Keratinocyte (primary cell): ENCODE measurements around the gene SIGLEC15. TPM values are rescaled to one million over a fixed set of nuclear protein-coding genes. Genes with fewer than 3 reads are reported as not detected.

Experiments used
- DNase-seq: peaks from one replicate; pipeline ENCODE4 v3.0.0-alpha.2; 2011; ENCODE audit warnings: low read depth, missing footprints, low spot score
- FAIRE-seq: peaks from 2 replicates; lab custom pipeline; 2011; peaks lifted over from hg19 to GRCh38; lab: Jason Lieb, UNC
- H2AFZ ChIP-seq: 2 replicates; pipeline ENCODE4 v1.6.0; 2012; ENCODE audit warnings: low read length, control low read depth, inconsistent platforms; ENCODE audit not compliant: control insufficient read depth
- H3K27ac ChIP-seq: 2 replicates; pipeline ENCODE4 v1.5.1; 2011; ENCODE audit warnings: low read length; ENCODE audit not compliant: control insufficient read depth, insufficient read depth
- H3K27me3 ChIP-seq: 3 replicates; pipeline ENCODE4 v1.6.0; 2011; ENCODE audit warnings: low read length; ENCODE audit not compliant: control insufficient read depth, insufficient read depth; ENCODE audit errors: extremely low read depth
- H3K36me3 ChIP-seq, 2 experiments: 2 replicates in 1 of 2; 3 replicates in 1 of 2; pipeline ENCODE4 v1.5.1; 2011; ENCODE audit warnings: low read length in 2 of 2, mild to moderate bottlenecking in 1 of 2; ENCODE audit not compliant: control insufficient read depth in 2 of 2, insufficient read depth in 2 of 2; ENCODE audit errors: extremely low read depth in 1 of 2
- H3K4me1 ChIP-seq: 3 replicates; pipeline ENCODE4 v1.5.1; 2011; ENCODE audit warnings: low read length; ENCODE audit not compliant: control insufficient read depth, insufficient read depth; ENCODE audit errors: extremely low read depth
- H3K4me2 ChIP-seq: 3 replicates; pipeline ENCODE4 v1.6.0; 2011; ENCODE audit warnings: low read depth, low read length; ENCODE audit not compliant: control insufficient read depth, insufficient read depth; ENCODE audit errors: extremely low read depth
- H3K4me3 ChIP-seq, 3 experiments: fragments of 200-600 bp in 1 of 3; sonication (generic) in 1 of 3; 2 replicates in 2 of 3; 3 replicates in 1 of 3; pipeline ENCODE4 v1.5.1; 2011 to 2016; ENCODE audit warnings: low read length in 3 of 3, mild to moderate bottlenecking in 3 of 3, control low read depth in 2 of 3, inconsistent platforms in 1 of 3, low read depth in 1 of 3, mixed read lengths in 1 of 3, mixed run types in 1 of 3, moderate library complexity in 1 of 3; ENCODE audit not compliant: control insufficient read depth in 2 of 3, insufficient read depth in 2 of 3; ENCODE audit errors: extremely low read depth in 1 of 3
- H3K79me2 ChIP-seq: 2 replicates; pipeline ENCODE4 v1.6.0; 2012; ENCODE audit warnings: low read length; ENCODE audit not compliant: control insufficient read depth, insufficient read depth
- H3K9ac ChIP-seq: 3 replicates; pipeline ENCODE4 v1.6.0; 2011; ENCODE audit warnings: low read length; ENCODE audit not compliant: control insufficient read depth, insufficient read depth; ENCODE audit errors: extremely low read depth
- H3K9me1 ChIP-seq: 3 replicates; pipeline ENCODE4 v1.6.0; 2011; ENCODE audit warnings: low read length; ENCODE audit not compliant: control insufficient read depth, insufficient read depth; ENCODE audit errors: extremely low read depth
- H3K9me3 ChIP-seq: 2 replicates; pipeline ENCODE4 v1.5.1; 2012; ENCODE audit warnings: low read depth, low read length; ENCODE audit not compliant: control insufficient read depth
- H4K20me1 ChIP-seq: 3 replicates; pipeline ENCODE4 v1.6.0; 2011; ENCODE audit warnings: low read length; ENCODE audit not compliant: control insufficient read depth, insufficient read depth; ENCODE audit errors: extremely low read depth
- CTCF ChIP-seq, 3 experiments: IDR thresholded peaks in 1 of 3; conservative IDR thresholded peaks in 1 of 3; optimal IDR thresholded peaks in 1 of 3; 2 replicates in 2 of 3; 3 replicates in 1 of 3; pipeline versions ENCODE3 to v1.5.1; 2011; ENCODE audit warnings: low read length in 3 of 3, mild to moderate bottlenecking in 3 of 3, moderate library complexity in 2 of 3, control low read depth in 1 of 3, inconsistent platforms in 1 of 3; ENCODE audit not compliant: insufficient read depth in 2 of 3; ENCODE audit errors: extremely low read depth in 1 of 3
- EZH2 ChIP-seq: IDR thresholded peaks from one replicate; pipeline ENCODE4 v1.6.1; 2012; ENCODE audit warnings: inconsistent platforms, mild to moderate bottlenecking, low read length, moderate library complexity
- dilution Hi-C: fragments of 300-500 bp; cut with MboI; formaldehyde crosslinking; loops from one replicate; pipeline ENCODE4 v1.7.0; 2020; ENCODE audit warnings: low sequenced_read_pairs; ENCODE audit not compliant: extremely low pct_ligation_motif_present
- polyA plus RNA-seq, 5 experiments: library from polyadenylated mRNA; depleted of rRNA in 3 of 5; stranded (reverse) in 3 of 5; stranded (forward) in 1 of 5; unstranded in 1 of 5; fragments of >200 nt; gene quantifications; 1 replicate in 1 of 5; 2 replicates in 3 of 5; 3 replicates in 1 of 5; pipeline versions ENCODE4 v1.2.1 to v1.2.3, GENCODE V29; 2011 to 2012; ENCODE audit warnings: missing spikeins in 2 of 5, low read depth in 1 of 5, low replicate concordance in 1 of 5

SIGLEC15 gene
- polyA plus RNA-seq, 1 donor (not counting 4 experiments of a cell fraction or from before 2014, with no cell fraction given), result not detected

DNA sequence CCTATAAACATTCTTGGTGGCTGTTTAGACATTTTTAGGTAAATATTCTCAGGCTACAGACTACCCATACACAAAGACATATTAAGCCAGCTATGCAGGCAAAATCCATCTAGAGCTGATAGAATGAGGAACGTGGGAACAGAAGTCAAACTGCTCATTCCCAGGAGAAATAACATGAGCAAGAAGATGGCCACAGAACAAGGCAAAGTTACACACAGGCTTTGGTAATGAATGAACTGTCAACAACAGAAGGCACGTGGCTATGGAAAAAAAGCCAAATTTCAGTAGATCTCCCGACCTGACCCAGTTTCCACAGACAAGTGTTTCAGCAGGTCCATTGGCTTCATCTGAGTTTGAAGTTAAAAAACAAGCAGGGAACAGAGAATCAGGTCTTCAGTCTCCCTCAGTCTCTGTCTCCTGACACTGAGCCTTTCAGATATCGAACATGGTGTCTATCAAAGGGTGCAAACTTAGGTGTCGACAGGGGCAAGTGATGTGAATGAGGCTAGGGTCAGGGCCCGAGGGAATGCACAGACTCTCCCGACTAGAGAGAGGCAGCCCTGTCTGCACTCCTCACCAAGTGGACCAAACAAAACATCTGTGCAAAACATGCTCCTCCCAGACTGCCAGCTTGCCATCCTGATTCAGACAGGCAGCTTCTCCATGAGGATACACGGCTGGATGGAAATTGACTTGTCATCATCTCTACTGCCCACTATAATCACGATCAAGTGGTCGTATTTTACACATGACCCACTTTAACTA, 25.9 kb downstream of the SIGLEC15 start:
- no peak for DNase-seq
- no peaks in the 10 kb centered on the region for H4K20me1 ChIP-seq
- no peak overlapping the region for H3K4me3 ChIP-seq
- TF ChIP-seq EZH2 (no peak), CTCF (optimal IDR thresholded peaks at IDR 0.05 in 1 of 3, IDR thresholded peaks at IDR 0.05 in 1 of 3, conservative IDR thresholded peaks at IDR 0.05 in 1 of 3; ENCODE audit: extremely low read depth in 1 of 3, insufficient read depth in 2 of 3, low read length in 3 of 3) (no peak)
- dilution Hi-C loops, result no loop called here
- H3K79me2 ChIP-seq, result no peaks in the 10 kb centered on the region
- no peak overlapping the region for H3K27ac ChIP-seq
- no peaks in the 10 kb centered on the region for H3K9me3 ChIP-seq
- no peak for FAIRE-seq
- H3K9ac ChIP-seq, result no peak overlapping the region
- H2AFZ ChIP-seq, result no peak overlapping the region
- H3K9me1 ChIP-seq, result no peaks in the 10 kb centered on the region
- H3K36me3 ChIP-seq, result peaks cover 15 to 23% of the 10 kb centered on the region in 2 experiments
- H3K27me3 ChIP-seq, result no peaks in the 10 kb centered on the region
- H3K4me1 ChIP-seq, result no peaks in the 10 kb centered on the region
- H3K4me2 ChIP-seq, result no peak overlapping the region

DNA sequence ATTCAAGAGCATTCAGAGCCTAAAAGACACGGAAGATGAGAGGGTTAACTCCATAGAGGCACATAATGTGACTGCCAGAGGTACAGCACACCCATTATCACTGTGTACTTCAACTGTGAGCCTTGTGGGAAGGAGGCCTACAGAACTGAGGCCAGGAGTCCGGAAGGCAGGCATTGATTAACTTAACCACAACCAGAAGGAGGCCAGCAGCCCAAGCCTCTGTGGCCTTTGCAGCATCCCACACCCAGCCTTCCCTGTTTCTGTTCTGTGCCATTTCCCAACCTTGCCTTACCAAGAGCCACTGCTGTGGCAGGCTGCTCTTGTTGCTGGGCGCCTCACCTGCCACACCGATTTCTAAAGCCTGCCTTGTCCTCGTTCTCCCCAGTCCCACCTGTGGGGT, 27.2 kb downstream of the SIGLEC15 start:
- Histone ChIP-seq H3K36me3 (peaks cover 15 to 27% of the 10 kb centered on the region in 2 experiments), H3K9ac (no peak overlapping the region), H3K79me2 (no peaks in the 10 kb centered on the region), H3K9me3 (no peaks in the 10 kb centered on the region), H3K4me3 (no peak overlapping the region), H3K4me2 (no peak overlapping the region), H3K4me1 (no peaks in the 10 kb centered on the region), H2AFZ (no peak overlapping the region), H3K27me3 (no peaks in the 10 kb centered on the region), H3K9me1 (no peaks in the 10 kb centered on the region), H4K20me1 (no peaks in the 10 kb centered on the region), H3K27ac (no peak overlapping the region)
- TF ChIP-seq EZH2, result no peak
- TF ChIP-seq CTCF (optimal IDR thresholded peaks at IDR 0.05 in 1 of 3, IDR thresholded peaks at IDR 0.05 in 1 of 3, conservative IDR thresholded peaks at IDR 0.05 in 1 of 3; ENCODE audit: extremely low read depth in 1 of 3, insufficient read depth in 2 of 3, low read length in 3 of 3), result no peak
- FAIRE-seq (no peak), DNase-seq (no peak)
- dilution Hi-C loops, result no loop called here
